Measurements from ENCODE around the gene YES1.
"Not testable (repeated sequence)": the region's sequence is repeated elsewhere in the genome, so short reads cannot be mapped to it uniquely, and the experiment has no call there.

The YES1 gene

DNA sequence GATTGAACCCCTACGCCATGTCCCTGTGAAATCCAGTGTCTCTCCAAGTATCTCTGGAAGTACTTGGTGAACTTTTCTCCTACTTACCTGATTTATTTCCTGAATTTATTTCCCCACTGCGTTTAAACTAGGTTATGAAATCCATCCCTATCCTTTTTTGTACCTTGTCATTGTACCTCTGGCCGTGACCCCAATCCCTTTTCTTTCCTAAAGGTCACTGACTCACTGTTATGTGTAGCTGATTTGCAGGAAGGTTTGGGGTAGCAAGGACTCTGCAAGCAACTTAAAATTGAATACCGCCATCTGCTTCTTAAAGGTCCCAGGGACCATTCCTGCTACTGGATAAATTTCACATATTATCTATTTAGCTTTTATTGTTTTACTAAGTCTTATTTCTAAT is 95.0 kb downstream of the YES1 start:
- no peak for DNase-seq

DNA sequence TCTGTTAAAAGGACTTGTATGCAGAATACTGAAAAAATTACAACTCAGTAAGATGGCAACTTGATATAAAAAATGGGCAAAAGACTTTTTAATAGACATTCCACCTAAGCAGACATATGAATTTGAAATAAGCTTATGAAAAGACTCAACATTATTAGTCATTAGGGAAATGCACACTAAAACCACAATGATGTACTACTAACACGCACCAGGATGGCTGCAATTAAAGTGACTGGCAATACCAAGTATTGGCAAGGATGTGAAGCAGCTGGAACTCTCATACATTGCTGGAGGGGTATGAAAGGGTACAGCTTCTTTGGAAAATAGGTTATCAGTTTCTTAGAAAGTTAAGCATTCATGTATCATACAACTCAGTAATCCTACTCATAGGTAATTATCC is 96.4 kb downstream of the YES1 start:
- DNase-seq: no peak

DNA sequence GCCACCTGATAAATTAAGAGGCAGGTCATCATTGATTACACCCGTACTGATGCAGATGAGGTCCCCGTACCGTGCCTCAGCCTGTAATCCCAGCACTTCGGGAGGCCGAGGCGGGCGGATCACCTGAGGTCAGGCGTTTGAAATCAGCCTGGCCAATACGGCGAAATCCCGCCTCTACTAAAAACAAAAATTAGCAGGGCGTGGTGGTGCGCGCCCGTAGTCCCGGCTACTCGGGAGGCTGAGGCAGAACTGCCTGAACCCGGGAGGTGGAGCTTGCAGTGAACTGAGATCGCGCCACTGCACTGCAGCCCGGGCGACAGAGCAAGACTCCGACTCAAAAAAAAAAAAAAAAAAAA is 98.9 kb downstream of the YES1 start:
- DNase-seq: no peak

DNA sequence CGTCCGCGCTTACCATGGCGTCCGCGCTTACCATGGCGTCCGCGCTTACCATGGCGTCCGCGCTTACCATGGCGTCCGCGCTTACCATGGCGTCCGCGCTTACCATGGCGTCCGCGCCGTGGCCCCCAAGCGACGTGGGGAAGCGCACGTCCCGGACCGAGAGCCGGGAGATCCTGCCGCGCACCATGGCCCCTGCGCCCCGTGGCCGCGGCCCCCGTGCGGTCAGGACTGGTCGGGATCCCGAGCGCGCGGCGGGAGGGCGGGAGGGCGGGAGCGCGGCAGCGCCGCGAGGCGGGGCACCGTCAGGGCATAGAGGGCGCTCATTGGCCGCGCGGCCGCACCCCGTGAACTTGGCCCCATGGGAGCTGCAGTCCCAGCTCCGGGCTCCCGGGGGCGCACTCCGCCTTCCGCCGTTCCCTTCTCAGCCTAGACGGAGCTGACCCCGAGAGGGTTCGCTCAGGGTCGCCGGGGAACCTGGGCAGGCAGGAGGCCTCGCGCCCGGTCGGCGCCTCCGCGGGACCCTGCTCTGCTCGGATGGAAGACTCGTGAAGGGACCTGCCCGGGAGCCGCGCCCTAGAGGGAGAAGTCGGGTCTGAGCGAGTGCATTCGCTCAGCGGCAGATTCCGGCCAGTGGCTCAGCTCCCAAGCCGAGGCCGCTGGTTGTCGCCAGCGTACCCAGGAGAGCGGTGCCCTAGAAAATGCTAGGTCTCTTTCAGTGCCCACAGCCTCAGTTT is 99.5 kb downstream of the YES1 start, which contains the start of gene ENOSF1:
TSS of gene ENOSF1 (minus strand) at position 230 of the 734 bp plus-strand sequence. CDS start at position 187, 43 bp downstream.
- DNase-seq: peak; percentile 83

DNA sequence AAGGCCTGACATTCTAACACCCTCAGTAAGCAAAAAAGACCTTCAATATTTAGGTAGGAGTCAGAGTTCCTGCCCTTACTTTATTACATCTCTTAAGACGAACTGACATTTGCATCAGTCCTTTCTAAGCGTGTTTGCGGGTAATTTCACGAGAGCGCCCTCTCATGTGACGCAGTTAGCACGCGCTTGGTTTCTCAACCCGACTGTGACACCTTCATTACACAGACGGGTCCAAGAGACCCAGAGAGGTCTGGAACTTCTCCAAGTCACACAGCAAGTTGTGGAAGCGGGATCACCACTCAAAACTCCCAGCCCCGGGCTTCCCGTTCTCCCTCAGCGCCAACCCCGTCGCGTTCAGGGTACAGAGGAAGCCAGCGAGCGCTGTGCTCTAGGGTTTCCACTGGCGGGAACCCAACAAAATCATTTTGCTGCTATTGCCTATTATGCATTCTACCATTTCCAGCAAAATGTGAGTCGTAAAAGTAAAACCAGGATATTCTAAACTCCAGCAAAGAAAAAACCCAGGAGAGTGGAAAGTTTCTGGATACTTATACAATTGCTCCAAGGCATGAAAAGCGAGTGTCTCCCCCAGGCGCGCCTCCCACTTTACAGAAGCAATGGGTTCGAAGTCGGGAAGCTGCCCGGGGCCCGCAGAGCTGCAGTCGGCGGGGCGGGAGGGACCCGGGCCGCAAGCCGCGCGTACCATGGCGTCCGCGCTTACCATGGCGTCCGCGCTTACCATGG is 100.2 kb downstream of the YES1 start:
- peak; percentile 74 for DNase-seq

DNA sequence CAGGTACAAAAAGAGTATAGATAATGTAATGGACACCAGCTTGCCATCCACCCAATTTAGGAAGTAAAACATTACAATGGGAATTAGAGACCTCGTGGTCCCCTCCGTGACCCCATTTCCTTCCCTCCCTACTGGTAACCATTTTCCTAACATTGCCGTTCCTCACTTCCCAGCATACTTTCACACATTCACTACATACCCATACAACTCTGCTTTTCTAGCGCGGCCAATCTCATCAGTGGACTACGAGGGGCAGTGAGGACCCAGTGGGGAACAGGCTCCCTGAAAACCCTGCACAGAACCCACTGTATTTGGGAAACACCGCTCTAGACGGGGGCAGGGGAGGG is 100.8 kb downstream of the YES1 start:
- no peak for DNase-seq

DNA sequence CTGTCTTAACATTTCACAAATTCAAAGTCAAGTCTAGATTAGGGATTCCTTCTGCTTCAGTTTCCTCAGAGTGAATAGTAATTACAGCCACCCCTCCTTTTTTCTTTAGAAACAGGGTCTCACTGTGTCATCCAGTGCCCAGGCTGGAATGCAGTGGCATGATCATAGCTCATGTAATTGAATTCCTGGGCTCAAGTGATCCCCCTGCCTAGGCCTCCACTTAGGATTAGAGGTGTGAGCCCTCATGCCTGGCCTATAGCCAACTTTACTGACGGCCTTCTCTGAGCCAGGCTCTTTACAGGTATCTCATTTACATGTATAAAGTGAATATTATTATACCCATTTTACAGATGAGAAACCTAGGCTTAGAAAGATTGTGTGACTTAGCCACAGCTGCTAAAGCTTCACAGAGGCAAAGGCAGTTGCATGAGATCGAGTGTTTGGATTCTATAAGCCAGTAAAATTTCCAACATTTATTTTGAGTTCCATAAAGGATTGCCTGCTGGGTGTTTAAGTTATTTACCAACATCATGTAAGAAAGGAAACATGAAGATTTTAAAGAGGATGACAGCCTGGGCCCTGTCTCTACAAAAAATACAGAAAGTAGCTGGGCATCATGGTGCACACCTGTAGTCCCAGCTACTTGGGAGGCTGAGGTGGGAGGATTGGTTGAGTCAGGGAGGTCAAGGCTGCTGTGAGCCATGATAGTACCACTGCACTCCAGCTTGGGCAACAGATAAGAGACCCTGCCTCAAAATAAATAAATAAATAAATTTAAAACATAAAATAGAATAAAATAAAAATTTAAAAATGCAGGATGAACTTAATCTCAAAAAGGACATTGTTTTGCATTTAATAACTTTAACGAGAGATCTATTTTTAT is 101.4 kb downstream of the YES1 start:
- DNase-seq: no peak

DNA sequence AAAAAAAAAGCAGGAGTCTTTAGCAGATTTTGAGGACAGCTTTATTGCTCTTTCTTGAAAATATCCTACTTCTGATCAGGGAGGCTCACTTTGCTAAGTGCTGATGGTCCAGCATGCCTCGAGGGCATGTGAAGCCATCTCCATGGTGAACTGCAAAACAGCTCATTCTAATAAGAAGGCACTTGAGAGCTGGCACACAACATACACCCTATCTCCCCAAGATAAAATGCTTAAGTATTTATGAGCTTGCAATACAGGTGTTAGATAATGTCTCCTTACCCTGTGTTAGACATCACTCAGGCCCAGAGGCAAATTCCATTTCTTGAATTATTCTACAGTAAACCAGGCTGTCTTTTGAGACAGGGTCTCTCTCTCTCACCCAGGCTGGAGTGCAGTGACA is 102.3 kb downstream of the YES1 start:
- no peak for DNase-seq

DNA sequence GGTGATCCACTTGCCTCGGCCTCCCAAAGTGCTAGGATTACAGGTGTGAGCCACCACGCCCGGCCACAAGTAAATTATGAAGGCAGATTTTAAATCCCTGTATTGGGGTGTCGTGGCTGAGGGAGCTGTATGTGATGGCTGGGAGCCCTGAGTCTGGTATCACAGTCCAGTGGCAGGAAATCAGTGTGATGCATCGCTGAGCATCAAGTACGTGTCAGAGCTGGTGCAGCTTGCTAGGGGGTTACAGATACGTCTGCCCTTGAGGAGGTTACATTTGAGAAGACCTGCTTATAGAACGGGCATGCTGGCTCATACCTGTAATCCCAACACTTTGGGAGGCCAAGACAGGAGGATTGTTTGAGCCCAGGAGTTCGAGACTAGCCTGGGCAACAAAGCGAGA is 103.9 kb downstream of the YES1 start:
- no peak for DNase-seq

DNA sequence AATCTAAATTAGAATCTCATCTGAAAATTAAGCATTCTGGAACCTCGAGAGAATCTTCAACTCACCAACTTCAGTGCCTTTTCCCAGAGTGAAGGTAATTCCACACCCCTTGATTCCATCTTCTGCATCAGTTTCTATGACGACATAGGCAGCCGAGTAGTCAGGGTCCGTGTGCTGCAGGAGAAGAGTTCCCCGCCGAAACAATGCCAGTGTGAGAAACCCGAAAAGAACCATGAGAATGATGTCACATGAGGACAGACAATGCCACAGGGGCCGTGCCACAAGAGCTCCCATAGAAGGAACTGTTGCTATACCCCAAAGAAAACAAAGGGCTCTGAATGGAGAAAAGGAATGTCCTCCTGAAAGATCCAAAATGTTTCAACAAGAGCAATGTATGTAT is 105.6 kb downstream of the YES1 start:
- no peak for DNase-seq

DNA sequence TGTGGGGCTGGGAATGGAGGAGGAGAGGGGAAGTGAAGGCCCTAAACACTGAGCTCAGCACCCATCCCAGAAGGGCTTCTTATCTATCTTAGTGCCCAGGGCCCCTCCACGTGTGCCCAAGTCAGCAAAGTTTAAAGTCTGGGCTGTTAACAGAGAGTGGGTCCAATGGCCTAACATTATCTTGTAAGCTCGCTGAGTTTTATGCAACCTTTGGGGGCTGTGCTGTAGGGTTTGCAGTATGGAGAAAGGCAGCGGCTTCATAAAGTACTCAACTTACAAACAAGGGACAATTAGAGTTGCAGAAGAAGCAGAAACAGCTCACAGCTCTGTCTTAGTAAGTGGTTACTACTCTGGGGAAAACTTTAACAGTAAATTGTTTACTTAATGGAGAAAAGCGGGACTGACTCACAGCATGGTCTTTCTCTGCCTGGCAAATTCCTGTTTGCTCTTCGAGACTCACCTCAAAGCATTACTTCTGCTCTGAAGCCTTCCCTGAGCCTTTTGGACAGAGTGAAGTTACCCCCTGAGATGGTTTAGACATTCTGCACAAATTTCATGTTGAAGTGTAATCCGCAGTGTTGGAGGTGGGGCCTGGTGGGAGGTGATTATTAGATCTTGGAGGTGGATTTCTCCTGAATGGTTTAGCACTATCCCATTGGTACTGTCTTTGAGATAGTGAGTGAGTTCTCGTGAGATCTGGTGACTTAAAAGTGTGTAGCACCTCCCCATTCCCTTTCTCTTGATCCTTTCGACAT is 108.7 kb downstream of the YES1 start:
- DNase-seq: no peak

DNA sequence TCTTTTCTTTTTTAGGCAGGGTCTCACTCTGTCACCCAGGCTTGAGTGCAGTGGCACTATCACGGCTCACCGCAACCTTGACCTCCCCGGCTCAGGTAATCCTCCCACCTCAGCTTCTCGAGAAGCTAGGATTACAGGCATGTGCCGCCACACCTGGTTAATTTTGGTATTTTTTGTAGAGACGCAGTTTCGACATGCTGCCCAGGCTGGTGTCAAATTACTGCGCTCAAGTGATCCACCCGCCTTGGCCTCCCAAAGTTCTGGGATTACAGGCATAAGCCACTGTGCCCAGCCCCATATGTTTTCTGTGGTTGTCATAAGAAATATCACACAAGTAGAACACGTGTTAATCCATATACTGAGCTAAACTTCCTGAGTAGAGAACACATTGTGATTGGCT is 114.2 kb downstream of the YES1 start:
- DNase-seq: no peak

DNA sequence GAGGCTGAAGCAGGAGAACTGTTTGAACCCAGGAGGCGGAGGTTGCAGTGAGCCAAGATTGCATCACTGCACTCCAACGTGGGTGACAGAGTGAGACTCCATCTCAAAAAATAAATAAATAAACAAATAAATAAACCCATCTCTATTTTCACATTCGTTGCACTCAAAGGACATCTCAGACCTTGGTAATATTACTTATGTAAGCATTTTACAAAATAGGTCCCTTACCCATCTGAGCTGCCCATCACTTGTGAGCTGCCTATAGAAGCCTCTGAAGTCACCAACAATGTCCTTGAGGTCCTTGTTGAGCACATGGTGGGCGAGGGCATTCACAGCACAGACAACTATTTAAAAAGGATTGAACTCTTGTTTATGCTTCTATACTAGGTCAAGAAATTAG is 115.0 kb downstream of the YES1 start:
- no peak for DNase-seq

DNA sequence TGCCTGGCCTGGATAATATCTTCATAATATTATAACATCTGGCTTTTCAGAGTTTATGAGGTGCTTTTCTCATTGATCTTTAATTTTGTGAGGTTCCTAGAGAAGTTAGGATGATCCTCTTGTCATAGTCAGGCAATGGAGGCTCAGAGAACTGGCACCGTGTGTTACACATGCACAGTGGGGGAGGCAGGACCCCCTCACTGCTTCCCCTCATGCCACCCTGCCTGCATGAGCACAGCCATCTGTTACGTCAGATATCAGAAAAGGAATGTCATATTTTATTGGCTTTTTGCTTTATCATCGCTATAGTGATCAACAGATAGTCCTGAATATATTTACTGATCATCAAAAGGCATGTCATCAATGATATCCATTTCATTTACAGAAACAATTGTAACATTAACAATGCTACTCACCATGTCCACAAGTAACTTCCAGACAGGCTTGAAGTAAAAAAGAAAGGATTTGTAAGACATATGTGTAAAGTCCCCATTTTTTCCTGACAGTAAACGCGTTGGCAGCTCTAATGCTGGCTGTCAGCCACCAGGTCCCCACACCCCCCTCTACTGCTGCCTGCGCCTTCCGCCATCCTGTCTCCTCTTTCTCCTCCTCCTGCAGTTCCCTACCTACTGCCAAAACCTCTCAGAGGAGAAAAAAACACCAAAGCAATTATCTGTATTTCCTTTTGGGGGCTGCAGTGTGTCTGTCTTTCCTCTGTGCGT is 118.4 kb downstream of the YES1 start:
- DNase-seq: no peak

DNA sequence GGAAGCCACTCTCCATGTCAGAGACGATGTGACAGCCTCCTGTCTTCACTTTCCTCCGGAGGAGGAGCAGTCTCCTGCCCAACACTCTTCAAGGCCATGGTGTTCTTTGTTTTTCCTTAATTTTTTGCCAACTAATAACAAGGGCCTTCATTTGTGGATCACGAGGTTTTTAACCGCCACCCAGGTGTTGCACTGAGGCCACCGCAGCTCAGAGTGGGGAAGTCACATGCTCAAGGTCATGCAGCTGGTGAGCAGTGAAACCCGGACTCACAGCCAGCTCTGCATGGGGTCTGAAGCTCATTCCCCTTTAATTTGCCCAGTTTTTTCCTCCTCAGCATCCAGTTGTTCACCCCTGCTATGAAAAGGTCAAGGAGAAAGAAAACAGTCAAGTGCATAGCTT is 119.2 kb downstream of the YES1 start:
- DNase-seq: no peak

DNA sequence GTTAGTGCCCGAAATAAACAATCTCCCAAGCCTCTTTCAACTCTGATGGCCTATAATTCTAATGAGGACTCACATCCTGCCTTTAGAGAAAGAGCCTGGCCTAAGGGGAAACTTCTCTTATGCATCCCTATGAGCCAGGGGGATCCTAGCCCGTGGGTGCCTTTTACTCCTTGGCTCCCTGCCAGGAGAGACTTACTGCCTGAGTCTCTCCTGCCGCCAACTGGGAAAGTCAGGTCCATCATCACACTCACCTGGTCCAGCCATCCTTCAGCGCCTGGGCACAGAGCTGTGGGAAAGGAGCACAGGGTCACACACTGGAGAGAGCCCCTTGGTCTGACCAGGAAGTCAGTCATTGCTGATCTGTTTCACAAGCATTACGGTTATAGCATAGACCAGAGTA is 123.7 kb downstream of the YES1 start:
- no peak for DNase-seq

DNA sequence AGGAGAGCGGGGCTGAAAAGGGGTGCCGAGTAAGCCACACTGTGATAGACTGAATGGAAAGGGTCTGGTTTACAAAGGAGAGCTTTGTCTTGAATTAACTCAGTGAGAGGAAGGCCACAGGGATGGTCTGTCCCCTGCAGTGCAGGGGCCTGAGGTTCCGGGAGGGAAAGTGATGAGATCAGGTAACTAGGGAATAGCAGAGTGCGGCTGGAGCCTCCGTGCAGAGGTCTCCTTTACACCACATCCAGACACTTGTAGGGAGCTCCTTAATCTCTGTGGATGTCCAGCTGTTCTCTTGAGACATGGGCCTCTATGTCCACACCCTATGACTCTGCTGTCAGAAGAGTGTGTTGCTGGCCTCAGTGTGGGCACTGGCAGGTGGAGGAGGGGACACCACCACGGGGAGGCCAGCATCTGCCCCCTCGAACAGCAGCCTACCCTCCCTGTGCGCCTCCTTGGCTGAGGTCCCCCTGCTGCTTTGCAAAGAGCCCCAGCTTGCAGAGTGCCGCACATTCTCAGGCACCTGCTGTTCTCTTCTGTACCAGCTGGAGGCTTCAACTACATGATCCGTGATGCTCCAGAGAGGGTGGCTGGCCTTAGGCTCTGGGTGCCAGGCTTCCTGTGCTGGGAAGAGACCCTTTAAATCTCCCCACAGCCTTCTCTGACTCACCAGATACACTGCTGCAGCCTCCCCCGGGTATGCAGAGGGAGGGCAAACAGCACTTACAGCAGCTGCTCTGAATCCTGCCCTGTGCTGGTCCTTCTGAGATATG is 125.5 kb downstream of the YES1 start:
- DNase-seq: no peak

DNA sequence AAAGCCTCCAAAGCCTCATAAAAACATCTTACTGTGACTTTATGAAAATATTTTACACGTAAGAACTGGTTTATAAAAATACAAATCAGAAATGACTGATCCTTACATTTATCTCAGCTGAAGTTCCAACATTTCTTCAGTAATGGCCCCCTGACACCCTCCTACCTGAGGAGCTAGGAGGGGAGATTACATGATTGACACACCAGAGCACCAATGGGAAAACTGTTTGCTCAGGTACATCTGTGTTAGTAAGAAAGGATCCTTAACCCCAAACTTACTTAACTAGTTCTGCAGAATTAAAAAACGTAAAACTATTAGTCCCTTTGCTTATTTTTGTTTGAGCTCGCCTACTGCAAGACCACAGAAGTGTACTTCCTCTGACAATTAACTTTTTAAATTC is 126.6 kb downstream of the YES1 start:
- DNase-seq: no peak

DNA sequence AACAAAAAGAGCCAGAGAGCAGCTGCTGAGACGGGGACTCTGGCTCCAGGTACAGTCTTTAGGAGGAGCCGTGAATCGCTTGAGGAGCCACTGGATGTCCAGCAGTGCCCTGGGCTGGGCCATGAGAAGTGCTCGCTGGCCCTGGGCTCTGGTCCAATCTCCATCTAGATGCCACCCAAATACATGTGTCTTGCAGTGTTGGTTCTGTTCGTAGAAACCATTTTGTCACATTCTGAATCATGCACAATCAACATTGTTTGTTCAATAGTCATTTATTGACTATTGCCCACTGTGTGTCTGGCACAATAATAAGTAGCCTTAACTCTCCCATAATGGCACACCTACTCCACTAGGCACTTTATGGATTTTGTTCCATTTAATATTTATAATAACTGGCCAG is 128.5 kb downstream of the YES1 start:
- DNase-seq: no peak

DNA sequence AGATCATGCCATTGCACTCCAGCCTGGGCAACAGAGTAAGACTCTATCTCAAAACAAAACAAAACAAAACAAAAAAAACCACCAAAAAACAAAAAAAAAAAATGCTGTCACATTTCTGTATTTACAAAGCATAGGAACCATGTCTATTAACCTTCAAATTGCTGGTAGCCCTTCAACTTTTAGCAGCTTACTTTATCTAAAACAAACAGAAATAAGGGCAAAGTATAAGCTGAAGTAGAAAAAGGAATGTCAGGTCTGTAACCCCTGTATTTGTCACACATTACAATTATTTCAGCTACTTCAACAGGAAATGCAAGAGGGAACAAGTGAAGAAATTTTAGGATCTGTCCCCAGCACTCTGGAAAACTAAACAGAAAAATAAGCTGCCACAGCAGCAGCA is 129.2 kb downstream of the YES1 start:
- no peak for DNase-seq

DNA sequence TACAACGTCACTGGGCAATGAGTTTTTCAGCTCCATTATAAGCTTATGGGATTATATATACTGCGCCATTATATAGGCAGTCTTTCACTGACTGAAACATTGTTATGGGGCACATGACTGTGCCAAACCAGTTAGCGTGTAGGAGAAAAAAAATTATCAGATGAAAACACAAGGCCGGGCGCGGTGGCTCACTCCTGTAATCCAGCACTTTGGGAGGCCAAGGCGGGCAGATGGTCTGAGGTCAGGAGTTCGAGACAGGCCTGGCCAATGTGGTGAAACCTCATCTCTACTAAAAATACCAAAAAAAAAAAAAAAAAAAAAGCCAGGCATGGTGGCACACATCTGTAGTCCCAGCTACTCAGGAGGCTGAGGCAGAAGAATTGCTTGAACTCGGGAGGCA is 129.6 kb downstream of the YES1 start:
- not testable (repeated sequence) for DNase-seq
